ENCODE measurements around the gene PPFIBP1.

GRCh38 chr12:27688671-27689070 is 164.7 kb downstream of the PPFIBP1 start:
- TF ChIP-seq GATA3 (IDR thresholded peaks at IDR 0.05; ENCODE audit: low read depth, low read length) (no peak), GATA2 (IDR thresholded peaks at IDR 0.05; ENCODE audit: low read depth, low read length) (no peak)
